ENCODE data around the gene TREH. TPM values are rescaled to one million over a fixed set of nuclear protein-coding genes. Genes with fewer than 3 reads are reported as not detected.

Gene TREH
- total and polyA plus RNA-seq, 7 donors, result 0.46 to 1.4 (median 1.2) TPM; not detected in 4

- Histone ChIP-seq H3K27me3 (no peaks in the 10 kb centered on the region), H3K27ac (no peak overlapping the region), H3K4me1 (peaks cover 0 to 49% (median 35%) of the 10 kb centered on the region in 4 donors), H3K9me3 (no peaks in the 10 kb centered on the region), H3K36me3 (peaks cover 0 to 58% (median 28%) of the 10 kb centered on the region in 4 donors), H3K4me3 (no peak overlapping the region)
- WGBS, 2 donors, result 94 to 95% methylated on average over 6 of the region's 6 CpGs
- intact Hi-C loops (cut with DNase I), result no loop called here
- TF ChIP-seq EP300 (IDR thresholded peaks at IDR 0.05) (no peak), POLR2A (IDR thresholded peaks at IDR 0.05) (no peak), CTCF (IDR thresholded peaks at IDR 0.05) (no peak), POLR2AphosphoS5 (IDR thresholded peaks at IDR 0.05) (no peak)
- DNase-seq, result no peak
Measured at GRCh38 chr11:118638726-118639125, 40.7 kb downstream of the TREH start.

GRCh38 chr11:118636569-118637290 lies 42.7 kb downstream of the TREH start:
- Histone ChIP-seq H3K27me3 (no peaks in the 10 kb centered on the region), H3K4me3 (no peak overlapping the region), H3K27ac (peak overlapping the region in 3 of 4 donors; percentile 12 to 83 (median 80)), H3K9me3 (no peaks in the 10 kb centered on the region), H3K4me1 (peaks cover 0 to 60% (median 48%) of the 10 kb centered on the region in 4 donors), H3K36me3 (peaks cover 0 to 53% (median 20%) of the 10 kb centered on the region in 4 donors)
- TF ChIP-seq POLR2A (IDR thresholded peaks at IDR 0.05) (no peak), EP300 (IDR thresholded peaks at IDR 0.05) (no peak), CTCF (IDR thresholded peaks at IDR 0.05) (no peak), POLR2AphosphoS5 (IDR thresholded peaks at IDR 0.05) (no peak)
- intact Hi-C loops (cut with DNase I), result no loop called here
- DNase-seq, result no peak
- WGBS, 2 donors, result 81 to 86% methylated on average over 8 of the region's 8 CpGs

- Histone ChIP-seq H3K4me1 (peaks cover 0 to 58% (median 46%) of the 10 kb centered on the region in 4 donors), H3K4me3 (peak overlapping the region in 1 of 4 donors; percentile 48)
Measured at GRCh38 chr11:118635642-118636041, 43.8 kb downstream of the TREH start.

GRCh38 chr11:118635237-118635591 lies 44.2 kb downstream of the TREH start:
- H3K9me3 ChIP-seq, result no peaks in the 10 kb centered on the region
- no peaks in the 10 kb centered on the region for H3K27me3 ChIP-seq
- TF ChIP-seq POLR2A (IDR thresholded peaks at IDR 0.05) (peak in 1 of 2 donors; percentile 21), CTCF (IDR thresholded peaks at IDR 0.05) (no peak), POLR2AphosphoS5 (IDR thresholded peaks at IDR 0.05) (no peak)
- peak overlapping the region; percentile 80 to 86 (median 82) for H3K27ac ChIP-seq
- peaks cover 0 to 63% (median 18%) of the 10 kb centered on the region in 4 donors for H3K36me3 ChIP-seq
- peaks cover 0 to 56% (median 44%) of the 10 kb centered on the region in 4 donors for H3K4me1 ChIP-seq
- intact Hi-C loops (cut with DNase I), result loop anchor here (1.0 kb wide), 1 partner anchor 27 kb away; no protein-coding TSS in a partner anchor
- no peak for DNase-seq
- 24 to 68% methylated on average over 15 of the region's 15 CpGs for WGBS, 2 donors
- peak overlapping the region; percentile 18 to 48 (median 39) for H3K4me3 ChIP-seq

More at GRCh38 chr11:118635642-118636041, 43.8 kb downstream of the TREH start:
- peak overlapping the region; percentile 80 to 86 (median 82) for H3K27ac ChIP-seq
- no peak for DNase-seq
- intact Hi-C loops (cut with DNase I), result loop anchor here (1.0 kb wide), 1 partner anchor 27 kb away; no protein-coding TSS in a partner anchor
- 38 to 66% methylated on average over 2 of the region's 2 CpGs for WGBS, 2 donors
- no peaks in the 10 kb centered on the region for H3K9me3 ChIP-seq
- TF ChIP-seq CTCF (IDR thresholded peaks at IDR 0.05) (no peak), POLR2A (IDR thresholded peaks at IDR 0.05) (no peak), EP300 (IDR thresholded peaks at IDR 0.05) (no peak), POLR2AphosphoS5 (IDR thresholded peaks at IDR 0.05) (no peak)
- H3K27me3 ChIP-seq, result no peaks in the 10 kb centered on the region
- peaks cover 0 to 60% (median 18%) of the 10 kb centered on the region in 4 donors for H3K36me3 ChIP-seq

Data from sigmoid colon (tissue), 7 donors.